Fibroblast of lung (primary cell): Measurements from ENCODE around the gene FAM180A. TPM values are rescaled to one million over a fixed set of nuclear protein-coding genes. Genes with fewer than 3 reads are reported as not detected.

Experiments used
- DNase-seq, 2 donors: peaks; one replicate each; pipeline versions ENCODE4 v3.0.0 to v3.0.0-alpha.2; 2010; ENCODE audit warnings: low read depth in 2 of 2
- H2AFZ ChIP-seq: 2 replicates; pipeline ENCODE4 v1.5.1; 2012; ENCODE audit warnings: low read length, control low read depth, inconsistent platforms
- H3K27ac ChIP-seq: 2 replicates; pipeline ENCODE4 v1.5.1; 2011; ENCODE audit warnings: low read length, control low read depth; ENCODE audit not compliant: insufficient read depth
- H3K27me3 ChIP-seq: 2 replicates; pipeline ENCODE4 v1.5.1; 2011; ENCODE audit warnings: mild to moderate bottlenecking, low read length; ENCODE audit not compliant: control insufficient read depth, insufficient read depth
- H3K36me3 ChIP-seq: 2 replicates; pipeline ENCODE4 v1.5.1; 2011; ENCODE audit warnings: low read length; ENCODE audit not compliant: control insufficient read depth, insufficient read depth
- H3K4me1 ChIP-seq: 2 replicates; pipeline ENCODE4 v1.5.1; 2011; ENCODE audit warnings: low read length; ENCODE audit not compliant: control insufficient read depth, insufficient read depth; ENCODE audit errors: extremely low read depth
- H3K4me2 ChIP-seq: 2 replicates; pipeline ENCODE4 v1.5.1; 2011; ENCODE audit warnings: low read length, control low read depth; ENCODE audit not compliant: insufficient read depth; ENCODE audit errors: extremely low read depth
- H3K4me3 ChIP-seq, 4 experiments: fragments of 200-600 bp in 1 of 4; sonication (generic) in 1 of 4; replicated peaks in 1 of 4; 2 replicates each; pipeline ENCODE4 v1.5.1; 2011 to 2016; ENCODE audit warnings: low read length in 4 of 4, low read depth in 3 of 4, mild to moderate bottlenecking in 3 of 4, control low read depth in 2 of 4, inconsistent platforms in 1 of 4, mixed read lengths in 1 of 4; ENCODE audit not compliant: insufficient read depth in 1 of 4; ENCODE audit errors: control extremely low read depth in 1 of 4
- H3K79me2 ChIP-seq: 2 replicates; pipeline ENCODE4 v1.5.1; 2012; ENCODE audit warnings: mild to moderate bottlenecking, low read length, inconsistent platforms; ENCODE audit not compliant: control insufficient read depth, insufficient read depth
- H3K9ac ChIP-seq: 2 replicates; pipeline ENCODE4 v1.5.1; 2011; ENCODE audit warnings: mild to moderate bottlenecking, low read length, control low read depth; ENCODE audit not compliant: insufficient read depth
- H3K9me3 ChIP-seq: 2 replicates; pipeline ENCODE4 v1.5.1; 2012; ENCODE audit warnings: low read depth, low read length; ENCODE audit not compliant: control insufficient read depth, insufficient read depth
- H4K20me1 ChIP-seq: 2 replicates; pipeline ENCODE4 v1.5.1; 2011; ENCODE audit warnings: low read length; ENCODE audit not compliant: control insufficient read depth, insufficient read depth; ENCODE audit errors: extremely low read depth
- CTCF ChIP-seq, 2 donors: IDR thresholded peaks in 1 of 2; conservative IDR thresholded peaks in 1 of 2; 1 replicate in 1 of 2; 2 replicates in 1 of 2; pipeline ENCODE4 v1.5.1; 2011 to 2012; ENCODE audit warnings: low read length in 2 of 2, control low read depth in 1 of 2, inconsistent platforms in 1 of 2, low read depth in 1 of 2, mild to moderate bottlenecking in 1 of 2
- EZH2 ChIP-seq: IDR thresholded peaks from 2 replicates; pipeline ENCODE4 v1.5.1; 2012; ENCODE audit warnings: low read length, control low read depth, mild to moderate bottlenecking; ENCODE audit errors: missing control alignments
- polyA plus RNA-seq, 2 donors: library from polyadenylated mRNA; depleted of rRNA in 1 of 2; stranded (reverse) in 1 of 2; unstranded in 1 of 2; fragments of >200 nt; gene quantifications; 2 replicates each; pipeline ENCODE4 v1.2.1, GENCODE V29; 2011 to 2012; ENCODE audit warnings: missing spikeins in 1 of 2
- total RNA-seq: library from RNA; depleted of rRNA; stranded (reverse); fragments of >200 nt; gene quantifications from 2 replicates; pipeline ENCODE4 v1.2.1, GENCODE V29; 2014

Gene FAM180A
- total and polyA plus RNA-seq, 2 donors (not counting 1 experiment from before 2014, with no cell fraction given) = 15.6 to 38.5 TPM

- no peak overlapping the region for H3K4me2 ChIP-seq
- TF ChIP-seq CTCF (conservative IDR thresholded peaks at IDR 0.05 in 1 of 2, IDR thresholded peaks at IDR 0.05 in 1 of 2; ENCODE audit: low read depth in 1 of 2, low read length in 2 of 2) (no peak), EZH2 (no peak)
Observed at GRCh38 chr7:135784013-135784412, 35.4 kb upstream of the FAM180A start.

GRCh38 chr7:135782801-135783200, 34.2 kb upstream of the FAM180A start:
- Histone ChIP-seq H3K9me3 (no peaks in the 10 kb centered on the region), H3K9ac (no peak overlapping the region), H3K4me3 (no peak overlapping the region), H4K20me1 (no peaks in the 10 kb centered on the region), H3K27me3 (no peaks in the 10 kb centered on the region), H2AFZ (no peak overlapping the region), H3K27ac (no peak overlapping the region), H3K36me3 (no peaks in the 10 kb centered on the region), H3K79me2 (no peaks in the 10 kb centered on the region), H3K4me1 (no peaks in the 10 kb centered on the region), H3K4me2 (no peak overlapping the region)
- no peak for TF ChIP-seq CTCF (conservative IDR thresholded peaks at IDR 0.05 in 1 of 2, IDR thresholded peaks at IDR 0.05 in 1 of 2; ENCODE audit: low read depth in 1 of 2, low read length in 2 of 2)
- TF ChIP-seq EZH2 = no peak
- no peak for DNase-seq

More at GRCh38 chr7:135784013-135784412, 35.4 kb upstream of the FAM180A start:
- H3K9me3 ChIP-seq = no peaks in the 10 kb centered on the region
- H3K9ac ChIP-seq = no peak overlapping the region
- H3K36me3 ChIP-seq = no peaks in the 10 kb centered on the region
- no peaks in the 10 kb centered on the region for H3K79me2 ChIP-seq
- no peaks in the 10 kb centered on the region for H4K20me1 ChIP-seq
- H3K27ac ChIP-seq = no peak overlapping the region
- H3K27me3 ChIP-seq = no peaks in the 10 kb centered on the region
- H3K4me1 ChIP-seq = no peaks in the 10 kb centered on the region
- no peak overlapping the region for H2AFZ ChIP-seq
- no peak overlapping the region for H3K4me3 ChIP-seq
- no peak for DNase-seq

- H3K27me3 ChIP-seq = no peaks in the 10 kb centered on the region
- H3K9ac ChIP-seq = no peak overlapping the region
- no peaks in the 10 kb centered on the region for H3K79me2 ChIP-seq
- H4K20me1 ChIP-seq = no peaks in the 10 kb centered on the region
- no peak overlapping the region for H2AFZ ChIP-seq
- DNase-seq = no peak
- no peak overlapping the region for H3K4me3 ChIP-seq
- TF ChIP-seq EZH2 = no peak
- no peak for TF ChIP-seq CTCF (conservative IDR thresholded peaks at IDR 0.05 in 1 of 2, IDR thresholded peaks at IDR 0.05 in 1 of 2; ENCODE audit: low read depth in 1 of 2, low read length in 2 of 2)
- no peaks in the 10 kb centered on the region for H3K9me3 ChIP-seq
- H3K4me2 ChIP-seq = no peak overlapping the region
- no peaks in the 10 kb centered on the region for H3K36me3 ChIP-seq
- H3K27ac ChIP-seq = no peak overlapping the region
- no peaks in the 10 kb centered on the region for H3K4me1 ChIP-seq
Observed at GRCh38 chr7:135782377-135782776, 33.8 kb upstream of the FAM180A start.
